GM18505 (cell line): ENCODE data around the gene ESRRB.

Experiments used
- ATAC-seq: cut with Tn5 transposase; IDR thresholded peaks from one replicate; pipeline ENCODE4 v1.9.1; 2021; ENCODE audit not compliant: unreplicated experiment
- POLR2A ChIP-seq: IDR thresholded peaks from 4 replicates; pipeline ENCODE4 v1.6.1; 2011; ENCODE audit warnings: borderline replicate concordance; ENCODE audit not compliant: insufficient read depth, insufficient read length; ENCODE audit errors: extremely low read depth

ESRRB gene

DNA sequence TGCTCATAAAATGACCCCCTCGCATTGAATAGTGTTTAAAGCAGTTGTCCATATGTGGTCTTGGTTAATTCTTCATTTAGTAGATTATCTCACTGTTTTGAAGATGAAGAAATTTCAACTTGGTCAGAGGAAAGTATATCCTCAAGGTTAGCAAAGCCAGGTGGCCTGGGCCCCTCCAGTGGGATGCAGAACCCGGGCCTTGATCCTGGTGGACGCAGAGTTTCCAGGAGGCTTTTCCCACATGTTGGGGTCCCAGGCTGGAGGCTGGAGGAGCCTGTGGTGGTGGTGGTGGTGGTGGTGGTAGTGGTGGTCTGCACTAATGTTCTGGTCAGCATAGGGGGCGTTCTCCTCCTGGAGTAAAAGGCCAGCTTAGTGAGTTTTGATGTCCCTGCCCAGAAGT, 85.9 kb downstream of the ESRRB start:
- TF ChIP-seq POLR2A: no peak
- no peak for ATAC-seq

DNA sequence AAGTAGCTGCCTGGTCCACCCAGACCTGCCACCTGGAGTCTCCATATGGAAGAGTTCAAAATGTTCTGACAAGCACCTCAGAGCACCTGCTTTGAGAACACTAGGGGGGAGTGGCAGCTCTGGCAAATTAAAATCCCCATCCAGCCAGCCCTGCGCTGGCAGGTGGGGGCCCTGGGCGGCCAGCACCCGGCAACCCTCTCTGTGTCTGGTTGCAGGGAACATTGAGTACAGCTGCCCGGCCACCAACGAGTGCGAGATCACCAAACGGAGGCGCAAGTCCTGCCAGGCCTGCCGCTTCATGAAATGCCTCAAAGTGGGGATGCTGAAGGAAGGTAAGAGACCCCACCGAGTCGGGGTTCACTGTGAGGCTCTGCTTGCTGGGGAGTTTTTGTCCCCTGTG, 86.4 kb downstream of the ESRRB start:
- no peak for TF ChIP-seq POLR2A
- ATAC-seq: no peak

DNA sequence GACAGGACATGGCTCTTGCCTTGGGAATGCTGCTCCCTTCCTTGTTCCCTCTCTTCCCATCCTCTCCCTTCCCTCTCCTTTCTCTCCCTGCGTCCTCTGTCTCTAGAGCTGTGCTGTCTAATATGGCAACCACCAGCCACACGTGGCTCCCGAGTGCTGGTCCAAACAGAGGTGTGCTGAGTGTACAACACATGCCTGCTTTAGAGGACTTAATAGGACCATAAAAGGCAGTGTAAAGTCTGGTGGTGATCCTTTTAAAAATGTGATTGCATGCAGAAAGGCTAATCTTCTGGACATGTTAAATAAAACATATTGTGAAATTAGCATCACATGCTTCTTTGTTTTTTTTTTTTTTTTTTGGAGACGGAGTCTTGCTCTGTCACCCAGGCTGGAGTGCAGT, 87.2 kb downstream of the ESRRB start:
- no peak for ATAC-seq
- no peak for TF ChIP-seq POLR2A

DNA sequence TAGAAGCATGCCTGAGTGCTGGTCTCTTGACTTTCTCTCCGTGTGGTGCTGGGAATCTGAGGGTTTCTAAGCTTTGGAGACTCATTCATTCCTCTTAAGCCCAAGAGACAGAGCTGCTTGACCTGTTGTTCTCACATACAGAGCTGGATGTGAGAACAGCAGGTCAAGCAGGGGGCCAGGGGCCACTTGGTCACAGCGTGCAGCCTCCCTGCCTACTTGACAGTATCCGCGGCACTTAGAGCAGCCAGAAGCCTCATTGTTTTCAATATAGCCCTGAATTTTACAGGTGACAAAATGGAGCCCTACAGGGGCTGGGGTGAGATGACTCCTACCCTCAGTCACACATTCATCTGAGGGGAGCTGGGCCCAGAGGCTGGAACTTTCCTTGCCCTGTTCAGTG, 88.9 kb downstream of the ESRRB start:
- no peak for TF ChIP-seq POLR2A

DNA sequence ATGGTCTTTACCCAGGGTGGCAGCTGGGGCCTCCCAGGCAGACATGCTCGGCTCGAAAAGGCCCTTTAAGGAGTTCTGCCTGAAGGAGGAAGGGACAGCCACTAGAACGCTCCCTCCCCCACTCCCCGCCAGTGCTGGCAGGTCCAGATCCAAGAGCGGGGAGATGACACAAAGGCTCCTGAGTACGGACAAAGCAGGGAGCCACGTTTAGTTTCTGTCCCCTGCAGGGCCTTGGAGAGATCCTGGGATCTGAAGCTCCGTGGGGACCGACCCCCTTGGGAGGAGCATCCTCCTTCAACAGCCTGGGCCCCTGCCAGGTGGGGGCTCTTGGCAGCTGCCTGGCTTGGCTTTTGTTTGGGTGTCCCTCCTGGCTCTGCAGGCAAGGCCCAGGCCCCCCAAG, 89.7 kb downstream of the ESRRB start:
- ATAC-seq: no peak
- TF ChIP-seq POLR2A: no peak

More for the DNA sequence above, 88.9 kb downstream of the ESRRB start:
- ATAC-seq: no peak

DNA sequence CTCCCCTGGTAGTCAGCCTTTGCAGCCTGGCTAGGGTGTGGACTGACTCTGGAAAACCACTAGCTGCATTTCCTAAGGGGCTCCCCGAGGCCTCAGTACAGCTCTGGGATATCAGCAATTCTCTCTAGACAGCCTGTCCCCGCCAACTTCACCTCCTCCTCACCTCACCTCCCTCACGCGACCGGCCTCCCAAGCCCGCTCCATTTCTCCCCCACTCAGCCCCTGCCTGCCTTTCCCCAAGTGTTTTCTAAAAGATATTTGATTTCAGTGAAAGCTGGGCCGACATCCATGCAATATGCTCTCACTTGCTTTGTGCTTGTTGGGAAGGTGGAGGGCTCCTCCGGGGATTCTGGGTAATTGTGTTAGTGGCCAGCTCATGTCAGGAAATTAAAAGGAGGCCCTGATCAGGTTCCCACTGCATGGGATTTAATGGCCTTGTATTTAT, 91.8 kb downstream of the ESRRB start:
- ATAC-seq: no peak

DNA sequence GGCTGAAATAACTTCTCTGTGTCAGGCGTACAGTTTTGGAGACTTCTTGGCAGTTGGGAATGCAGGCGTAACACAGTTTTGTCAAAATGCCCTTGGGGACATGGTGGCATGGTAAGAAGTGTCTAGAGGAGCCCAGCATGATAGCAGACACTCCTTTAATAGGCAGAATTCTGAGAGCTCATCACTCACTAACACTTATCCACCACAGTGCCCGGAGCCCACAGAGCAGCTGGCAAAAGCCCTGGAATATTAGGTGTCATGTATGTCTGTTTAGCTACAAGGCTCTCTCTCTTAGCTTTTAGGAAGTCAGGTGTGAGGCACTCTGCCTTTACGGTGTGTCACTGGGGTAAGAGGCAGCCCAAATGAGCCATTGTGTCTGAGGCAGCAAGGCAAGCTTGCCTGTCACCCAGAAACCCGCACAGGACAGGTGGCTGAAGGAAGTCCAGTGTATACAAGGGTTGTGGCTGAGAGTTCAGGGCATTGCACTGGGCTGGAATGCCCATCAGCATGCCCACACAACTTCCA, 96.3 kb downstream of the ESRRB start:
- no peak for ATAC-seq
- no peak for TF ChIP-seq POLR2A

More for the DNA sequence above, 91.8 kb downstream of the ESRRB start:
- TF ChIP-seq POLR2A: no peak

DNA sequence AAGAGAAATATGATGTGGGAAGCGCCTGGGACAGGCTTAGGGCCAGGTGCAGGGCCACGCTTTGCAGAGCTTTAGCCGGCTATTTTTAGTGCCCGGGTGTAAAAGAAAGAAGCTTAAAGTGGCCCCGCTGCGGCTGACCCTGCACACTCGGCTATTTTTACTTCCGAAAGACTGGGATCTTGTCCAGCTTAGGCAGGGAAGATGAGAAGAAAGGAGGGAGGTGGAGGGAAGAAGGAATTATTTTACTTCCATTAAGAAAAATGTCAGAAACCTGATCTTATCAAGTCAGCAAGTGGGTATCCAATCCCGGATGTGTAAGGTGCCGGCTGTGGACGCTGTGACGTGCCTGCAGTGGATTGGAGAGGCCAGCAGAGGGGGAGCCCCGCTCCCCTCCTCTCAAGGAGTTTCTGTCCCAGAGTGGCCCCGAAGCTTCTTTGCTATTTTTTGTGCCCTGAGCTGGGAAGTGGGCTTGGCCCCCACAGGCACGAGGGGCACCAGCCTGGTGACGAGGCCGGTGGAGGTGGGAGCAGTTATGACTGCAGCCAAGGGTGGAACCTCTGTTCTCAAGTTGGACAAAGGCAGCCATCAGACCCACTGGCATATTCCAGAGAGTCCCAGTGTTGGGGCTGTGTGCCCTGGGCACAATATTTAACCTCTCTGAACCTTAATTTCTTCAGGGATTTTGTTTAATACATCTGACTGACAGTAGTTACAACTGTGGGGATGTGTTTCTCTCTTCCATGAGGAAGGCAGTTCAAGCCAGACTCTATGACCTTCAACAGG, 97.7 kb downstream of the ESRRB start:
- ATAC-seq: no peak
- no peak for TF ChIP-seq POLR2A

DNA sequence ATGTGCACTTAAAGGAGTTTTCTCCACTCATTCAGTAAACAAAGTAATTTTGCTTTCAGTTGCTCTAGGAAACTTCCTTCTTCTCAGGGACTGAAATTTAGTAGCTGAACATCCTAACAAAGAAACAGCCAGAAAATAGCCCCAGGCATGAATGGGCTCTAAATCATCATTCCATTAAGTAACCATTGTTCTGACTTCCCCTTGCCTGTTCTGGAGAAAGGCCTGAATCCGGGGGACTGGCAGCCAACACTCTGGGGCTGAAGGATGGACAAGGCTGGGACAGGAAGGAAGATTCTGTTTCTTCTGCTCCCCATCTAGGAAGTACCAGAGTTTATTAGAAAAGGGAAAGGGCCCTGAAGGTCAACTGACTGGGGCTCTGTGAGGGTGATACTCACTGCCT, 104.5 kb downstream of the ESRRB start:
- TF ChIP-seq POLR2A: no peak
- ATAC-seq: no peak

DNA sequence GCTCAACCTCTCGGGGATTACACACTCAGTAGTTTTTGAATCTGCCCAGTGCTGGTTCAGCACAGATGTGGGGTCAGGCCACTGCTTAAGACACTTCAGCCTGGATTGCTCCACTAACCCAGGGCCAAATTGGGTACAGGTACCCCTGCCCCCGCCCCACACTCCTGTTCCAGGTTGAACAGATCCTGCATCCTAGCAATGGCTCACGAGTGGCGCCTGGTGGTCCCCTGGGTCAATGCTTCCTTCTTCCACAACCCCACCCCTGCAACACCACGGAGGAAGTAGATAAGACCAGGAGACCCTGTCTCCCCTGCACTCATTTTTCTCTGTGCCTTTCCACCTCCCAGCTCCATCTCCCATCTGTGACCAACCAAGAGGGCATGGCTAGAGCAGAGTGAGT, 108.4 kb downstream of the ESRRB start:
- TF ChIP-seq POLR2A: no peak
- no peak for ATAC-seq

DNA sequence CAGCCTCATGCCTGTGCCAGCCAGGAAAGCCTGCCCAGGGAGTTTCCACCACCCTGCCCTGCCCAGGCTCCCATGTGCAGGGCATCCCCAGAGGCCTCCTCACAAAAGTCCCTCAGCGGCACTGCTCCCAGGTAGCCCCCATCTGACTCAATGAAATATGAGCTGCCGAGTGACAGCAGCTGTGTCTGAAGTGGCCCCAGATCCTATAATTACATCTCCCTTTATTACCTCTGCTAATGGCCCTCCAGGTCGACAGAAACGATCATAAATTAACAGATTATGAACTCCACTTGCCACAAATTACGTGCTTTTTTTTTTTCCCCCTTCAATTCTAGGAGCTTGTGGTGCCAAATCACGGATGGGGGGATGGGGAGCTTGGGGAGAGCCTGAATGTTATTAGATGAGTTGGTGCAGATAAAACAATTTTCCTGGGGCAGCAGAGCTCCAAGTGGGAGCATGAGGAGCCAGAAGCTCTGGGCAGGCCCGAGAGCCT, 110.4 kb downstream of the ESRRB start:
- ATAC-seq: no peak
- no peak for TF ChIP-seq POLR2A

DNA sequence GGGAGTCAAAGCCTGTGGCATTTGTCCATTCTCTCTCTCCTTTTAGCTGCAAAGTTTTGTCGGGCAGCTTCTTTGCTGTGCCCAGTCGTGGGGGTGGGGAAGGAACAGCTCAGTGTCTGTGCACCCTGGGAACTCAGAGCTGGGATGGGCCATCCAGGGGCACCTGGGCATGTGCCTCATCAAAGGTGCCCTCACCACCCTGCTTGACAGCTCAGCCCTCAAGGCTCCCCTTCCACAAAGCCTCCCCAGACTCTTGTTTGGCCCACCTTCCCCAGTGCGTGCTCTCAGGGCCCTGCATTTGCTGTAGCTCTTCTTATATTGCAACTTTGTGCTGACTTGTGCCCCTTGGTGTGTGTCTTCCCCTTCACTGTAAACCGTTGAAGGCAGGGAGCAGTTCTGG, 112.6 kb downstream of the ESRRB start:
- ATAC-seq: no peak
- no peak for TF ChIP-seq POLR2A

DNA sequence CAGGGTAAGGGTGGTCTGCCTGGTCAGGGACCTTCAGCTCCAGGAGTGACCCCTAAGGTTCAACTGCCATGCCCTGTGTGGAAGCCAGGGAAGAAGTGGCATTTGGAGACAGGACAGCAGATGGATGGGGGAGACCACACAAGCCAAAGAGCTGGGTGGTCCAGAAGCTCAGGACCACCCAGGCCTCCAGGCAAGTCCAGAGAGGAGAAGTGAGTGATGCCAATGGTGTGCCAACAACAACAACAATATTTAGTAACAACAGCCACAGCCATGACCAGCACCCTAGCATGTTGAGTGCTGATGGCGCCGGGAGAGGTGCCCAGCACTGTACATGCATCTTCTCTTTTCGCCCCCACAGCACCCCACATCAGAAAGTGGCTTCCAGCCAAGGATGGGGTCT, 113.7 kb downstream of the ESRRB start:
- no peak for TF ChIP-seq POLR2A
- no peak for ATAC-seq

DNA sequence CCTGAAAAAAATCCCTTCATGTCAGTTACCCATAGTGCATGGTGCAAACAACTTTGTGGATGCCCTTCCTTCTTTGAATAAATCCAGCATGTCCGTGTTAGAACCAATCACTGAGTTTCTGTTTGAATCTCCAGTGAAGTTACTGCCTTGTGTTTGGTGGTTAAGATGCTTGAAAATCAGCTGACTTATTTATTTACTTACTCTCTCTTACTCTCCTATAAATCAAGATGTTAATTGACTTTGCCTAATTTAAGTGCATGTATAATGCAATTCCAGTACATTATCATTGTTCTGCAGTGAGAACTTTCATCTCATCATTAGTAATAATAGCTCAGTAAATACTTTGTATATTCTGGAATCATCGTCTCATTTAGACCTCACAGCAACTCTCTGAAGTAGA, 114.2 kb downstream of the ESRRB start:
- no peak for ATAC-seq

DNA sequence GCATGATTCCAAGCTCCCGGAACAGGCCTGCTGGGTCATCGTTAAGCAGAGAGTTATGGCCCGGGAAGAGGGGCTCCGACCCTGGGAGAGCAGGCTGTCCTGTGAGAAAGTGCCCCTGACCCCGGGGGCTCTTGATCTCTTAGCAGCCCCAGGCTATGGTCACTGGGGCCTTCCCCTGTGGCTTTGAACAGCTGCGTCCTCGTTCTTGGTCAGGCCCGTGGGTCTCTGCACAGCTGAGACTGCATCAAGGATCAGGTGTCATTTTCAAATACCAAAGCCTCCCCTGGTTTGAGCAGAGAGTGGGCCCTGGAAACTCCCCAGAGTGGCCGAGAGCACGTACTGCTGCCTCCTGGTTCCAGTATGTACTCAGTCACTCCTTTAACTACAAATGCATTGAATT, 114.8 kb downstream of the ESRRB start:
- ATAC-seq: no peak

More for the DNA sequence above, 114.2 kb downstream of the ESRRB start:
- TF ChIP-seq POLR2A: no peak

More for the DNA sequence above, 114.8 kb downstream of the ESRRB start:
- no peak for TF ChIP-seq POLR2A
